GM12878 (cell line): ENCODE measurements around the gene UROC1. TPM values are rescaled to one million over a fixed set of nuclear protein-coding genes. Genes with fewer than 3 reads are reported as not detected.

Source experiments
- ATAC-seq: fragments of 200-7000 bp; cut with Tn5 transposase; 3 replicates; pipeline ENCODE4 v1.9.1; 2020; ENCODE audit warnings: mild to moderate bottlenecking, moderate library complexity
- BruUV-seq: library from RNA; stranded (reverse); fragments of 400-500 nt; replicated peaks from 2 replicates; lab custom pipeline; 2021; lab: Mats Ljungman, UMichigan
- CTCF ChIA-PET: fragments of 300-600 bp; sonication (Branson Sonifier 250); formaldehyde crosslinking; extraction: SDS; loops from one replicate; lab custom pipeline; 2021; ENCODE audit warnings: inconsistent platforms; lab: Yijun Ruan, JAX
- POLR2A ChIA-PET: fragments of 350-600 bp; formaldehyde crosslinking; extraction: SDS; loops from one replicate; lab custom pipeline; 2021; ENCODE audit warnings: inconsistent platforms; lab: Charles Lee
- RAD21 ChIA-PET: fragments of 300-600 bp; sonication (Branson Sonifier 250); formaldehyde crosslinking; loops from one replicate; lab custom pipeline; 2023; ENCODE audit warnings: antibody characterized with exemption; ENCODE audit not compliant: unreplicated experiment; lab: Charles Lee
- SMC1A ChIA-PET: fragments of 300-600 bp; sonication (Branson Sonifier 250); formaldehyde crosslinking; loops from one replicate; lab custom pipeline; 2023; ENCODE audit not compliant: unreplicated experiment, uncharacterized antibody; lab: Charles Lee
- DNase-seq: peaks from one replicate; pipeline ENCODE4 v3.0.0-alpha.2; 2011; ENCODE audit warnings: low read depth, low spot score
- FAIRE-seq: peaks from 3 replicates; lab custom pipeline; 2011; peaks lifted over from hg19 to GRCh38; lab: Jason Lieb, UNC
- H2AFZ ChIP-seq: 2 replicates; pipeline ENCODE4 v1.6.0; 2011; ENCODE audit warnings: low read depth, low read length, control low read depth; ENCODE audit not compliant: control insufficient read depth
- H3K27ac ChIP-seq: 2 replicates; pipeline ENCODE4 v1.5.1; 2011; ENCODE audit warnings: control low read depth; ENCODE audit not compliant: control insufficient read depth, insufficient read depth
- H3K27me3 ChIP-seq, 2 experiments: replicated peaks in 1 of 2; 2 replicates each; pipeline versions ENCODE4 v1.6.0 to v1.6.1; 2011; ENCODE audit warnings: low read length in 1 of 2; ENCODE audit not compliant: control insufficient read depth in 2 of 2, insufficient read depth in 2 of 2
- H3K36me3 ChIP-seq, 2 experiments: 2 replicates each; pipeline ENCODE4 v1.5.1; 2011; ENCODE audit warnings: low read length in 1 of 2; ENCODE audit not compliant: control insufficient read depth in 2 of 2, insufficient read depth in 2 of 2
- H3K4me1 ChIP-seq: 2 replicates; pipeline ENCODE4 v1.6.1; 2011; ENCODE audit warnings: mild to moderate bottlenecking, low read length, moderate library complexity, mixed read lengths; ENCODE audit not compliant: control insufficient read depth, insufficient read depth
- H3K4me2 ChIP-seq: 2 replicates; pipeline ENCODE4 v1.6.0; 2011; ENCODE audit warnings: control low read depth; ENCODE audit not compliant: control insufficient read depth, insufficient read depth
- H3K4me3 ChIP-seq: fragments of 200-600 bp; sonication (generic); 2 replicates; pipeline ENCODE4 v1.5.1; 2016
- H3K79me2 ChIP-seq: 2 replicates; pipeline ENCODE4 v1.6.0; 2011; ENCODE audit warnings: low read length; ENCODE audit not compliant: control insufficient read depth, insufficient read depth
- H3K9ac ChIP-seq: 2 replicates; pipeline ENCODE4 v1.8.0; 2011; ENCODE audit warnings: low read length, control low read depth, mixed read lengths; ENCODE audit not compliant: control insufficient read depth, insufficient read depth
- H3K9me3 ChIP-seq: replicated peaks from 3 replicates; pipeline ENCODE4 v1.5.1; 2011; ENCODE audit warnings: mild to moderate bottlenecking, low read length; ENCODE audit not compliant: control insufficient read depth, insufficient read depth
- H4K20me1 ChIP-seq: 2 replicates; pipeline ENCODE4 v1.6.0; 2011; ENCODE audit not compliant: control insufficient read depth, insufficient read depth
- IRF4 ChIP-seq: IDR thresholded peaks from 2 replicates; pipeline ENCODE4 v1.6.1; 2011; ENCODE audit warnings: low read depth, low read length
- KDM1A ChIP-seq: fragments of 200-600 bp; sonication (generic); IDR thresholded peaks from 2 replicates; pipeline ENCODE4 v1.6.1; 2016; ENCODE audit warnings: borderline replicate concordance
- MEF2B ChIP-seq: fragments of 450-650 bp; IDR thresholded peaks from 2 replicates; pipeline ENCODE4 v1.6.1; 2018; ENCODE audit warnings: mild to moderate bottlenecking, moderate library complexity; ENCODE audit not compliant: partially characterized antibody, poor library complexity, severe bottlenecking
- NFXL1 ChIP-seq: fragments of 450-650 bp; IDR thresholded peaks from 2 replicates; pipeline ENCODE4 v1.6.1; 2017; ENCODE audit warnings: antibody characterized with exemption, mild to moderate bottlenecking, borderline replicate concordance
- SRF ChIP-seq, 2 experiments: IDR thresholded peaks; 2 replicates each; pipeline ENCODE4 v1.6.1; 2011; ENCODE audit warnings: low read depth in 2 of 2, low read length in 2 of 2, mild to moderate bottlenecking in 1 of 2, moderate library complexity in 1 of 2
- TCF7 ChIP-seq: IDR thresholded peaks from 2 replicates; pipeline ENCODE4 v1.6.1; 2014; ENCODE audit warnings: antibody characterized with exemption, borderline replicate concordance
- ZZZ3 ChIP-seq: IDR thresholded peaks from 2 replicates; pipeline ENCODE4 v1.6.1; 2011; ENCODE audit warnings: low read depth; ENCODE audit not compliant: control insufficient read depth, insufficient read length
- WGBS: methylation state at CpG from one replicate; pipeline ENCODE4 v1.1.6; 2016; ENCODE audit warnings: low lambda C conversion rate; ENCODE audit not compliant: insufficient replicate concordance, insufficient coverage; ENCODE audit errors: missing lambda C conversion rate; 5-methylcytosine and 5-hydroxymethylcytosine counted together
- in situ Hi-C: fragments of 300-500 bp; cut with MboI; formaldehyde crosslinking; loops from 9 replicates; pipeline ENCODE4 v1.14.3; 2018; ENCODE audit warnings: mixed read lengths
- intact Hi-C: fragments of 100-400 bp; cut with micrococcal nuclease; formaldehyde crosslinking; loops from one replicate; pipeline ENCODE4 v1.14.2; 2022; ENCODE audit not compliant: unreplicated experiment
- polyA plus RNA-seq, 11 experiments: library from polyadenylated mRNA; depleted of rRNA in 4 of 11; unstranded in 6 of 11; stranded (reverse) in 5 of 11; fragments of >200 nt; fragmentation: Nextera tagmentation in 4 of 11; fragmentation: Illumina TruSeq in 1 of 11; extraction: Ambion mirVana in 4 of 11; extraction: Trizol in 1 of 11; gene quantifications; 1 replicate in 1 of 11; 2 replicates in 10 of 11; pipeline versions ENCODE4 v1.2.1 to v1.2.3, GENCODE V29; 2011 to 2016; ENCODE audit warnings: inconsistent platforms in 2 of 11, missing spikeins in 2 of 11, low read depth in 1 of 11
- total RNA-seq, 4 experiments: library from RNA; depleted of rRNA in 3 of 4; stranded (reverse); fragments of >200 nt in 3 of 4; fragmentation: Illumina TruSeq in 1 of 4; extraction: Trizol in 1 of 4; gene quantifications; 2 replicates each; pipeline versions ENCODE4 v1.2.1 to v1.2.3, GENCODE V29; 2013 to 2021
- TF ChIP-seq, protein P1 (sequence below): fragments of 450-650 bp; IDR thresholded peaks from 2 replicates; pipeline ENCODE4 v1.6.1; 2017; ENCODE audit warnings: mild to moderate bottlenecking, moderate library complexity
- TF ChIP-seq, protein P2 (sequence below): fragments of 450-650 bp; IDR thresholded peaks from 2 replicates; pipeline ENCODE4 v1.6.1; 2017; ENCODE audit warnings: borderline replicate concordance

Gene UROC1
- total and polyA plus RNA-seq, 10 of the 15 experiments (the other 5 are each of a cell fraction or from before 2014, with no cell fraction given), result 0.04 TPM; not detected in 9

DNA sequence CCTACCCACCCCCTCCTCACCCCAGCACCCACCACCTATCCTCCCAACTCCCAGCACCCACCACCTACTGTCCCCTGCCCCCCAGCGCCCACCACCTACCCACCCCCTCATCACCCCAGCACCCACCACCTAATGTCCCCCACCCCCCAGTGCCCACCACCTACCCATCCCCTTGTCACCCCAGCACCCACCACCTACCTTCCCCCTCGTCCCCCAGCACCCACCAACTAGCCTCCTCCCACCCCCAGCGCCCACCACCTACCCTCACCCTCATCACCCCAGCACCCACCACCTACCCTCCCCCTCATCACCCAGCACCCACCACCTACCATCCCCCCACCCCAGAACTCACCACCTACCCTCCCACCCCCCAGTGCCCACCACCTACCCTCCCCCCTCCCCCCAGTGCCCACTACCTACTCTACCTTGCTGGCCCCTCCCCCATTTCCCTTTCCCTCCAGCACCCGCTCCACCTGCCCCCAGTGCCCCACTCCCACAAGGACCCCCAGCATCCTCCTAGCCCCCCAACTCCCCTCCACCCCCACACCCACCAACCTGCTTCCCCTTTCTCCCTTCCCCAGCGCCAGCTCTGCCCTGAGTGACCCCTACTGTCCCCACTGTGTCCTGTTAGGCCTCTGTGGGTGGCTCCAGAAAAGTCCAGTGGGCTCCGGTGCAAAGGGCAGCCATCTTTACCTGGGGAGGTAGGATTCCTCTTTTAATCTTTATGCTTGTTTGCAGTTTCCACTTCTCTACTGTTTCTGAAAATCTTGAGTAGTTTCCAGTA is 1.2 kb downstream of the UROC1 start:
- DNase-seq, result no peak
- Histone ChIP-seq H3K27me3 (no peaks in the 10 kb centered on the region; a peak in 1 of 4 replicates), H3K4me1 (no peaks in the 10 kb centered on the region), H3K27ac (no peak overlapping the region), H3K9ac (no peak overlapping the region), H2AFZ (no peak overlapping the region), H3K79me2 (no peaks in the 10 kb centered on the region), H3K4me2 (no peak overlapping the region), H3K36me3 (no peaks in the 10 kb centered on the region), H3K4me3 (no peak overlapping the region), H3K9me3 (no peaks in the 10 kb centered on the region), H4K20me1 (no peaks in the 10 kb centered on the region; the same call in 1 of the 2 replicates)
- RAD21 ChIA-PET, result no interaction called here
- CTCF ChIA-PET, result no interaction called here
- TF ChIP-seq SRF (IDR thresholded peaks at IDR 0.05; ENCODE audit: low read depth in 2 of 2, low read length in 2 of 2), result no peak
- TF ChIP-seq ZZZ3, result no peak
- no peak for TF ChIP-seq IRF4
- TF ChIP-seq, protein P1, sequence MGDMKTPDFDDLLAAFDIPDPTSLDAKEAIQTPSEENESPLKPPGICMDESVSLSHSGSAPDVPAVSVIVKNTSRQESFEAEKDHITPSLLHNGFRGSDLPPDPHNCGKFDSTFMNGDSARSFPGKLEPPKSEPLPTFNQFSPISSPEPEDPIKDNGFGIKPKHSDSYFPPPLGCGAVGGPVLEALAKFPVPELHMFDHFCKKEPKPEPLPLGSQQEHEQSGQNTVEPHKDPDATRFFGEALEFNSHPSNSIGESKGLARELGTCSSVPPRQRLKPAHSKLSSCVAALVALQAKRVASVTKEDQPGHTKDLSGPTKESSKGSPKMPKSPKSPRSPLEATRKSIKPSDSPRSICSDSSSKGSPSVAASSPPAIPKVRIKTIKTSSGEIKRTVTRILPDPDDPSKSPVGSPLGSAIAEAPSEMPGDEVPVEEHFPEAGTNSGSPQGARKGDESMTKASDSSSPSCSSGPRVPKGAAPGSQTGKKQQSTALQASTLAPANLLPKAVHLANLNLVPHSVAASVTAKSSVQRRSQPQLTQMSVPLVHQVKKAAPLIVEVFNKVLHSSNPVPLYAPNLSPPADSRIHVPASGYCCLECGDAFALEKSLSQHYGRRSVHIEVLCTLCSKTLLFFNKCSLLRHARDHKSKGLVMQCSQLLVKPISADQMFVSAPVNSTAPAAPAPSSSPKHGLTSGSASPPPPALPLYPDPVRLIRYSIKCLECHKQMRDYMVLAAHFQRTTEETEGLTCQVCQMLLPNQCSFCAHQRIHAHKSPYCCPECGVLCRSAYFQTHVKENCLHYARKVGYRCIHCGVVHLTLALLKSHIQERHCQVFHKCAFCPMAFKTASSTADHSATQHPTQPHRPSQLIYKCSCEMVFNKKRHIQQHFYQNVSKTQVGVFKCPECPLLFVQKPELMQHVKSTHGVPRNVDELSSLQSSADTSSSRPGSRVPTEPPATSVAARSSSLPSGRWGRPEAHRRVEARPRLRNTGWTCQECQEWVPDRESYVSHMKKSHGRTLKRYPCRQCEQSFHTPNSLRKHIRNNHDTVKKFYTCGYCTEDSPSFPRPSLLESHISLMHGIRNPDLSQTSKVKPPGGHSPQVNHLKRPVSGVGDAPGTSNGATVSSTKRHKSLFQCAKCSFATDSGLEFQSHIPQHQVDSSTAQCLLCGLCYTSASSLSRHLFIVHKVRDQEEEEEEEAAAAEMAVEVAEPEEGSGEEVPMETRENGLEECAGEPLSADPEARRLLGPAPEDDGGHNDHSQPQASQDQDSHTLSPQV, result no peak
- no peak for TF ChIP-seq MEF2B
- TF ChIP-seq NFXL1, result no peak
- TF ChIP-seq KDM1A, result no peak
- TF ChIP-seq TCF7, result no peak
- TF ChIP-seq, protein P2, sequence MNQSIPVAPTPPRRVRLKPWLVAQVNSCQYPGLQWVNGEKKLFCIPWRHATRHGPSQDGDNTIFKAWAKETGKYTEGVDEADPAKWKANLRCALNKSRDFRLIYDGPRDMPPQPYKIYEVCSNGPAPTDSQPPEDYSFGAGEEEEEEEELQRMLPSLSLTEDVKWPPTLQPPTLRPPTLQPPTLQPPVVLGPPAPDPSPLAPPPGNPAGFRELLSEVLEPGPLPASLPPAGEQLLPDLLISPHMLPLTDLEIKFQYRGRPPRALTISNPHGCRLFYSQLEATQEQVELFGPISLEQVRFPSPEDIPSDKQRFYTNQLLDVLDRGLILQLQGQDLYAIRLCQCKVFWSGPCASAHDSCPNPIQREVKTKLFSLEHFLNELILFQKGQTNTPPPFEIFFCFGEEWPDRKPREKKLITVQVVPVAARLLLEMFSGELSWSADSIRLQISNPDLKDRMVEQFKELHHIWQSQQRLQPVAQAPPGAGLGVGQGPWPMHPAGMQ, result no peak
- WGBS, result 8% methylated on average over 1 of the region's 6 CpGs
- ATAC-seq, result no peak
- POLR2A ChIA-PET, result interaction anchor here (0.5 kb wide), 1 partner anchor 41 kb away, joined by 3 read pairs; the partner anchor contains the start of gene ZXDC
- BruUV-seq, result no TSS peak
- SMC1A ChIA-PET, result no interaction called here
- no peak for FAIRE-seq
- in situ Hi-C loops, result no loop called here
- intact Hi-C loops, result no loop called here
